ENCODE data around the gene SHROOM2.

GRCh38 chrX:9897761-9898161 lies 111.5 kb downstream of the SHROOM2 start:
- no peak for TF ChIP-seq POLR2AphosphoS5 (IDR thresholded peaks at IDR 0.05; ENCODE audit: low read depth, low read length)
- no peak for TF ChIP-seq POLR2A (IDR thresholded peaks at IDR 0.05; ENCODE audit: low read depth, low read length)
- TF ChIP-seq TAF1 (IDR thresholded peaks at IDR 0.05; ENCODE audit: low read depth, low read length) = no peak
- TF ChIP-seq SPI1 (IDR thresholded peaks at IDR 0.05; ENCODE audit: low read depth, low read length) = no peak
